Measurements from ENCODE around the gene MYO18B. TPM values are rescaled to one million over a fixed set of nuclear protein-coding genes. Genes with fewer than 3 reads are reported as not detected.

The MYO18B gene
- total RNA-seq, 1 experiment from 2014 or later, result 0.11 TPM

- H3K36me3 ChIP-seq, result no peaks in the 10 kb centered on the region
- H3K27ac ChIP-seq, result no peak overlapping the region
Measured at GRCh38 chr22:25835348-25835747, 93.4 kb downstream of the MYO18B start.

DNA sequence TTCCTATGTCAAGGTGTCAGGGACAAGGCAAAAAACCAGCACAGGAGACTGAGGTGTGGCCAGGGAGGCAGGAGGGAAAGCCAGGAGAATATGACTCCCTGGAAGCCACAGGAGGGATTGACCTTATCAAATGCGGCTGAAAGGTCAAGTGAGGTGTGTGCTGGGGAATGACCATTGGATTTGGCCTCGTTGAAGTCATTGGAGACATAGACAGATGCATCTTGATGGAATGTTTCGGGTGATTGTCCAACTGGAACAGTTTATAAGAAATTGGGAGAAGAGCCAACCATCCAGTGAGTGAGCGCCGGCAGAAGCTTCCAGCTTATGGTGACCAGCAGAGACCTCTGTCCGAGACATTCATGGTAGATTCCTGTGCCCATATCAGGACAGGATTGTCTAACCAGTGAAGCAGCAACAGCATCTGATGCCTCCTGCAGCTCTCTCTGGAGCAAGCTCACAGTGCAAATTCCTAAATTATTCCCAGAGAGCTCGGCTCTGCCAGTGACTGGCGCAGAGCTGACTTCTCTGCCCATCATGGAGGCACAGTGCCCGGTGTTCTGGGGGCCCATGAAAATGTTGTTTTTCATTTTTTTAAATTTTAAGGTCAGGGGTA lies 95.4 kb downstream of the MYO18B start:
- Histone ChIP-seq H3K27ac (no peak overlapping the region), H3K27me3 (replicated peaks) (0 out of 2 replicates have a peak, but pooled peaks cover 4% of the 10 kb centered on the region), H3K4me3 (no peak overlapping the region), H3K4me1 (replicated peaks) (no peaks in the 10 kb centered on the region), H3K36me3 (no peaks in the 10 kb centered on the region), H3K9me3 (replicated peaks) (no peaks in the 10 kb centered on the region)
- DNase-seq (ENCODE audit: low read depth in 1 of 2, low spot score in 2 of 2), result no peak

More at GRCh38 chr22:25835348-25835747, 93.4 kb downstream of the MYO18B start:
- Histone ChIP-seq H3K27me3 (replicated peaks) (no peaks in the 10 kb centered on the region), H3K4me3 (no peak overlapping the region), H3K9me3 (replicated peaks) (no peaks in the 10 kb centered on the region), H3K4me1 (replicated peaks) (no peaks in the 10 kb centered on the region)
- no peak for DNase-seq (ENCODE audit: low read depth in 1 of 2, low spot score in 2 of 2)

DNA sequence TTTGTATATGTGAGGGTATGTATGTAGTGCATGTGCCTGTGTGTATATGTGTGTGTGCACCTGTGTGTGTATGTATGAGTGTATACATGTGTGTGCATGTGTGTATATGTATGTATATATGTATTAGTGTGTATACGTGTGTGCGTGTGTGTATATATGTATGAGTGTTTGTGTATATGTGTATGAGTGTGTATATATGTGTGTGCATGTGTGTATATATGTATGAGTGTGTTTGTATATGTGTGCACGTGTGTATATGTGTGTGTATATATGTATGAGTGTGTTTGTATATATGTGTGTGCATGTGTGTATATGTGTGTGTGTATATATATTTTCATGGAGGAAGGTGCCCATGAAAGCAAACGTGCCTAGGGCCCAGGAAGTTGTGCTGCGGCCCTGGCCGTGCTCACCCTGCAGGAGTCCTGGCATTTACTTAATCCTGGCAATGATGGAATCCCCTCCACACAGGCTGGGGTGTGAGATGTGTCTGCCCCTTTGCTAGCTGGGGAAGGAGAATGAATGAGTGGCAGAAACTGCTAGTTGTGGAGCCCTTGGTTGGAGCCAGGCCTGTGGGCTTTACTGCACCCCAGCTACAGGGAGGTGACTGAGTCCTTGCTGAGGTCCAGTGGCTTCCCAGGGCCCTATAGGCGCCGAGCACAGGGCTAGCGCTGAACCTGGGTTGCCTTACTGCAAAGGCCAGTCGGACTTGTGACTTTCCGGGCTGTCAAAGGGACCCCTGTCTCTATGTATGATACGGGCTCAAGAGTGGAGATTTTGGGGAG lies 97.2 kb downstream of the MYO18B start:
- no peaks in the 10 kb centered on the region for H3K4me1 ChIP-seq (replicated peaks)
- H3K27me3 ChIP-seq (replicated peaks), result peaks cover 15% of the 10 kb centered on the region
- H3K4me3 ChIP-seq, result no peak overlapping the region
- DNase-seq (ENCODE audit: low read depth in 1 of 2, low spot score in 2 of 2), result peak in 1 of 2 experiments; percentile 2
- no peaks in the 10 kb centered on the region for H3K9me3 ChIP-seq (replicated peaks)
- H3K36me3 ChIP-seq, result no peaks in the 10 kb centered on the region
- no peak overlapping the region for H3K27ac ChIP-seq

- H3K4me1 ChIP-seq (replicated peaks), result no peaks in the 10 kb centered on the region
- no peak overlapping the region for H3K27ac ChIP-seq
- no peaks in the 10 kb centered on the region for H3K9me3 ChIP-seq (replicated peaks)
- H3K36me3 ChIP-seq, result no peaks in the 10 kb centered on the region
- H3K4me3 ChIP-seq, result no peak overlapping the region
- DNase-seq (ENCODE audit: low read depth in 1 of 2, low spot score in 2 of 2), result peak in 1 of 2 experiments; percentile 25
- H3K27me3 ChIP-seq (replicated peaks), result peaks cover 15% of the 10 kb centered on the region
Measured at GRCh38 chr22:25839755-25840154, 97.8 kb downstream of the MYO18B start.

DNA sequence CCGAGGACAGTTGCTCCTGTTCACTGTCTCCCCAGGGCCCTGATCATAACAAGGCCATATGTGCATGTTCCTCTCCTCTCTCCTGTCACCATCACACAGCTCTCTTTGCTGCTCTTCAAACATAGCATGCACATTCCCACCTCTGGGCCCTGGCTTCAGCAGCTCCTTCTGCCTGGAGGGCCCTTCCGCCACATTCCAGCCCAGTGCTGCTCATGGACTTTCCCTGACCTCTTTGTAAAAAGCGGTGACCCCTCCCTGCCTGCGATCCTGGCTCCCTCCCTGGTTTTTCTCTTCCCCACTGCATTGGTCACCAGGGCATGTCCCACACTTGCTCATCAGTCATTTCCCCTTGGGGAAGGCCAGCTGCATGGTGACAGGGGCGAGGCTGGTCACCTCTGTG lies 98.2 kb downstream of the MYO18B start:
- Histone ChIP-seq H3K27me3 (replicated peaks) (peaks cover 15% of the 10 kb centered on the region), H3K9me3 (replicated peaks) (no peaks in the 10 kb centered on the region), H3K4me3 (no peak overlapping the region), H3K27ac (no peak overlapping the region), H3K36me3 (no peaks in the 10 kb centered on the region), H3K4me1 (replicated peaks) (no peaks in the 10 kb centered on the region)
- peak in 1 of 2 experiments; percentile 33 for DNase-seq (ENCODE audit: low read depth in 1 of 2, low spot score in 2 of 2)

DNA sequence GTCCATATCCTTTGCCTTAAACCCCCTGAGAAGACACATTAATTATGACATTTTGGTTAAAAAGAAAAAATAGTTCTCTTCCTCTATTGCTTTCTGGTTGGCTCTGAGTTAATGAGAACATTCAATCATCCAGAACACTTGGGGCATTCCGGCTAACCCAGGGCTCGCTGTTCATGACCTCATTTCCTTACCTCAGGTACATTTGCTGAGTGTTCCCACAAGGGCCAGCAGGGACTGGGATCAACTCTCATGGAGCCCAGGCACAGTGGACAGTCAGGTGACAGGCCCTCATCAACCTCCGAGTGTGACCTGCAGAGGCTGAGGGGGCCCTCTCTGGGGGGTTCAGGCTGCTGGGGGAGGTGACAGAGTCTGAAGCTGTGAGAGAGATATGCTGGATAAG lies 98.9 kb downstream of the MYO18B start:
- Histone ChIP-seq H3K27ac (no peak overlapping the region), H3K27me3 (replicated peaks) (peaks cover 15% of the 10 kb centered on the region), H3K4me3 (no peak overlapping the region), H3K9me3 (replicated peaks) (no peaks in the 10 kb centered on the region), H3K36me3 (no peaks in the 10 kb centered on the region), H3K4me1 (replicated peaks) (no peaks in the 10 kb centered on the region)
- peak in 1 of 2 experiments; percentile 18 for DNase-seq (ENCODE audit: low read depth in 1 of 2, low spot score in 2 of 2)

- Histone ChIP-seq H3K4me1 (replicated peaks) (no peaks in the 10 kb centered on the region), H3K36me3 (no peaks in the 10 kb centered on the region), H3K27me3 (replicated peaks) (peaks cover 15% of the 10 kb centered on the region), H3K9me3 (replicated peaks) (no peaks in the 10 kb centered on the region), H3K4me3 (no peak overlapping the region), H3K27ac (no peak overlapping the region)
- peak in 1 of 2 experiments; percentile 28 for DNase-seq (ENCODE audit: low read depth in 1 of 2, low spot score in 2 of 2)
Measured at GRCh38 chr22:25841775-25842174, 99.8 kb downstream of the MYO18B start.

- DNase-seq (ENCODE audit: low read depth in 1 of 2, low spot score in 2 of 2), result peak in 1 of 2 experiments; percentile 14
- Histone ChIP-seq H3K27me3 (replicated peaks) (peaks cover 15% of the 10 kb centered on the region), H3K4me3 (no peak overlapping the region), H3K27ac (no peak overlapping the region), H3K9me3 (replicated peaks) (no peaks in the 10 kb centered on the region), H3K4me1 (replicated peaks) (no peaks in the 10 kb centered on the region), H3K36me3 (no peaks in the 10 kb centered on the region)
Measured at GRCh38 chr22:25843660-25844405, 101.8 kb downstream of the MYO18B start.

- Histone ChIP-seq H3K4me1 (replicated peaks) (no peaks in the 10 kb centered on the region), H3K27ac (no peak overlapping the region), H3K4me3 (no peak overlapping the region), H3K9me3 (replicated peaks) (no peaks in the 10 kb centered on the region), H3K36me3 (no peaks in the 10 kb centered on the region), H3K27me3 (replicated peaks) (peaks cover 19% of the 10 kb centered on the region)
- DNase-seq (ENCODE audit: low read depth in 1 of 2, low spot score in 2 of 2), result peak in 1 of 2 experiments; percentile 23
Measured at GRCh38 chr22:25844601-25845000, 102.6 kb downstream of the MYO18B start.

DNA sequence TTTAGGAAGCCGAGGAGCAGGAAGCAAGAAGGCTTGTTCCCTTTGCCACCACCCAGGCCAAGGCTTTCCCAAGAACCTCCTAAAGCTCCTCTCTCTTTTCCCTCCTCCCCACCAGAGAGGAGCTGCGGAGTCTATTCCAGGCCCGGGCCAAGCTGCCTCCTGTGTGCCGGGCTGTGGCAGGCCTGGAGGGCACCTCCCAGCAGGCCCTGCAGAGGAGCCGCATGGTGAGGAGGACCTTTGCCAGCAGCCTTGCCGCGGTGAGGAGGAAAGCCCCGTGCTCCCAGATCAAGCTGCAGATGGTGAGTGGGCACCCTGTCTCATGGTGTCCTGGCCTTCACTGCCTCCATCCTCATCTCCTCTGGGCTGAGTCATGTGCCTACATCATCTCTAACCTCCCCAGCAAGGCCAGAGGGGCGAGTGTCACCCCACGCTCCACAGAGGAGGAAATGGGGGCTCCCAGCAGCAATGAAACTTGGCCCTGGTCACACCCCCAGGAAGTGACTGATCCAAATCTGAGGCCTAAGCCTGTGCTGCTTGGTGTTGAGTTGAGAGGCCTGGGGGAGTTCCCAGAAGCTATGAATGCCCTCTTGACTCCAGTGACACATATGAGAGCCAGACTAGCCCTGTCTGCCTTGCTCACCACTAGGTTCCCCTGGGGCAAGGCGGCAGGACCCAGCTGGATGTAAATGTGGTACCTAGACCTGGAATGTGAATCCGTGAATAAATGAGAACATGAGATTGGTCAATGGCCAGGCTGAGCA lies 104.2 kb downstream of the MYO18B start:
- H3K27ac ChIP-seq, result no peak overlapping the region

DNA sequence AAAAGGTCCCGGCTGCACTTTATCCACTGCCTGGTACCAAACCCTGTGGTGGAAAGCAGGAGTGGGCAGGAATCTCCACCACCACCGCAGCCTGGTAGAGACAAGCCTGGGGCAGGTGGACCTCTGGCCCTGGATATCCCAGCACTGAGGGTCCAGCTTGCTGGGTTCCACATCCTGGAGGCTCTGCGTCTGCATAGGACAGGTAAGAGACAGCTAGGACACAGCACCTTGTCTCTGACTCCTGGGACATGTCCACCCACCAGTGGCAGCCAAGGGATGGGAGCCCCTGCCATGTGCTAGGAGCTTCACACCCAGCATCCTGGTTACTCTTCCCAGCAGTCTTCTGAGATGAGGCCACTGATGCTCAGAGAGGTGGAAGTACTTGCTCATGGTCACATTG lies 105.5 kb downstream of the MYO18B start:
- Histone ChIP-seq H3K27ac (no peak overlapping the region), H3K4me1 (replicated peaks) (no peaks in the 10 kb centered on the region), H3K27me3 (replicated peaks) (peaks cover 19% of the 10 kb centered on the region), H3K9me3 (replicated peaks) (no peaks in the 10 kb centered on the region), H3K4me3 (no peak overlapping the region), H3K36me3 (no peaks in the 10 kb centered on the region)
- DNase-seq (ENCODE audit: low read depth in 1 of 2, low spot score in 2 of 2), result no peak

More for the DNA sequence above, 104.2 kb downstream of the MYO18B start:
- no peak for DNase-seq (ENCODE audit: low read depth in 1 of 2, low spot score in 2 of 2)
- H3K4me1 ChIP-seq (replicated peaks), result no peaks in the 10 kb centered on the region
- H3K4me3 ChIP-seq, result no peak overlapping the region
- no peaks in the 10 kb centered on the region for H3K9me3 ChIP-seq (replicated peaks)
- H3K27me3 ChIP-seq (replicated peaks), result peaks cover 19% of the 10 kb centered on the region
- H3K36me3 ChIP-seq, result no peaks in the 10 kb centered on the region

DNA sequence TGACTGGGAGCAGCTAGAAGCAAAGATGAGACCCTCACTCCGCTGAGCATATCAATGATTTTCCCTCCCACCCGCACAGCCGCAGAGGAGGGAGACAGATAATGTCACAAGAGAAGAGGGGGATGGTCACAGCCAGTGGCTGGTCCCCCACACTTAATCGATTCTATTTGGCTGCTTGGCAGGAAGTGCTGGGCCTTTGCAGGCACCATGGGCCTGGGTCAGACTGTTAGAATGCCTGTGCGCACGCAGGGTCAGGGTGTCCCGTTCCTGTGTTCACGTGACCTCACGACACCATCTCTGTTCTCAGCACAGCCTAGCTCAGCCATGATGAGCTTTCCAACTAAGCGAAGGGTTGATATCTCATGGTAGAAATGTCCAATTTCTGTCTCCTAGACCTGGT lies 107.0 kb downstream of the MYO18B start:
- peaks cover 7% of the 10 kb centered on the region for H3K27me3 ChIP-seq (replicated peaks)
- H3K9me3 ChIP-seq (replicated peaks), result no peaks in the 10 kb centered on the region
- H3K27ac ChIP-seq, result no peak overlapping the region
- DNase-seq (ENCODE audit: low read depth in 1 of 2, low spot score in 2 of 2), result no peak
- no peaks in the 10 kb centered on the region for H3K36me3 ChIP-seq
- H3K4me1 ChIP-seq (replicated peaks), result no peaks in the 10 kb centered on the region
- H3K4me3 ChIP-seq, result no peak overlapping the region

DNA sequence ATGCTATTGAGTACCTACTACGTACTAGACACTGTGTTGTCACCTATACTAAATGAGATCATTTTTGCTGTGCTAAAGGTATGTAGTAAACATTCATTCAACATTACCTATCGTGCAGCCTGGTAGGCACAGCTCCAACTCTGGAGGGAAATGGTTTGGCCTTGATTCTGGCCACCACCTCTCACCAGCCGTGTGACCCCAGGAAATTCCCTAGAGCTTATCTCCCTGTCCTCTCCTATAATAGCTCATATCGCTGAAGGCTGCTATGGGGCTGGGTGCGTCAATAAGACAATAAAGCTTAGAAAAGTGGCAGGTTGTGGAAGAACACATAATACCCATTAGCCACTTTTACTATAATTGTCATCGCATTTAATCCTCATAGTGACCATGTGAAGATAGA lies 107.5 kb downstream of the MYO18B start:
- Histone ChIP-seq H3K27ac (no peak overlapping the region), H3K27me3 (replicated peaks) (peaks cover 7% of the 10 kb centered on the region), H3K4me1 (replicated peaks) (no peaks in the 10 kb centered on the region), H3K36me3 (no peaks in the 10 kb centered on the region), H3K4me3 (no peak overlapping the region), H3K9me3 (replicated peaks) (no peaks in the 10 kb centered on the region)
- DNase-seq (ENCODE audit: low read depth in 1 of 2, low spot score in 2 of 2), result no peak
